KMS-11 (cell line): ENCODE data around the gene AAMDC.

Experiments used
- H2AFZ ChIP-seq: fragments of 200-600 bp; sonication (generic); 2 replicates; pipeline ENCODE4 v1.6.1; 2016; ENCODE audit warnings: antibody characterized with exemption, mixed run types, low read depth
- H3K27ac ChIP-seq: fragments of 200-600 bp; sonication (generic); 2 replicates; pipeline ENCODE4 v1.6.1; 2016; ENCODE audit warnings: mild to moderate bottlenecking, mixed run types
- H3K27me3 ChIP-seq: fragments of 200-600 bp; sonication (generic); 2 replicates; pipeline ENCODE4 v1.6.1; 2017; ENCODE audit warnings: mild to moderate bottlenecking, low read depth, mixed run types, moderate library complexity; ENCODE audit not compliant: insufficient read depth
- H3K36me3 ChIP-seq: fragments of 200-600 bp; sonication (generic); 2 replicates; pipeline ENCODE4 v1.6.1; 2017; ENCODE audit warnings: mild to moderate bottlenecking, mixed run types; ENCODE audit not compliant: insufficient read depth
- H3K4me1 ChIP-seq: fragments of 200-600 bp; sonication (generic); 2 replicates; pipeline ENCODE4 v1.6.1; 2016; ENCODE audit warnings: mild to moderate bottlenecking, low read depth, mixed run types; ENCODE audit not compliant: poor library complexity, severe bottlenecking
- H3K4me2 ChIP-seq: fragments of 200-600 bp; sonication (generic); 2 replicates; pipeline ENCODE4 v1.7.0; 2016; ENCODE audit warnings: mild to moderate bottlenecking, mixed run types
- H3K4me3 ChIP-seq: fragments of 200-600 bp; sonication (generic); IDR thresholded peaks from 2 replicates; pipeline ENCODE4 v1.6.1; 2017; ENCODE audit warnings: low read depth, low read length, mixed read lengths; ENCODE audit not compliant: insufficient read depth
- H3K79me2 ChIP-seq: fragments of 200-600 bp; sonication (generic); 2 replicates; pipeline ENCODE4 v1.6.1; 2016; ENCODE audit warnings: low read depth, mixed run types; ENCODE audit not compliant: insufficient read depth
- H3K9ac ChIP-seq: fragments of 200-600 bp; sonication (generic); 2 replicates; pipeline ENCODE4 v1.6.1; 2016; ENCODE audit warnings: mild to moderate bottlenecking, mixed run types
- H4K20me1 ChIP-seq: fragments of 200-600 bp; sonication (generic); 2 replicates; pipeline ENCODE4 v1.6.1; 2016; ENCODE audit warnings: mild to moderate bottlenecking, mixed run types; ENCODE audit not compliant: insufficient read depth
- TF ChIP-seq, protein P1 (sequence below): fragments of 200-600 bp; sonication (generic); conservative IDR thresholded peaks from 2 replicates; pipeline ENCODE4 v1.6.1; 2017; ENCODE audit warnings: low read depth, mild to moderate bottlenecking, antibody characterized with exemption, low read length, moderate library complexity, mixed read lengths

AAMDC gene

DNA sequence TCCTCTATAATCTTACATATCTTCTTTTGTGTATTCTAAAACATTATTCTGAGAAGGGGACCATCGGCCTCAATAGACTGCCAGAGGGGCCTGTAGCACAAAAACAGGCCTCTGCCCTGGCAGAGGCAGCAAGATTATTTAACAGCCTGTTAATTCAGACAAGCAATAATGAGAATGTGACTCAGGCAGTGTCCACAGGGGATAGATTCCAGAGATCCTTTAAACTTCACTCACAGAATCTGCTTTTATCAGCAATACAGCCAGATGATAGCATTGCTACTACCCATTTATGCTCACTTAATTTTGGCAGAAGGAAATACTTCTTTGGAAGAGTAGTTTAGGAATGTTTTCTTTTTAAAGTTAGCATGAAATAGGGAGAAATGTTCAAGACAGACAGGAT lies 44.9 kb downstream of the AAMDC start:
- TF ChIP-seq, protein P1, sequence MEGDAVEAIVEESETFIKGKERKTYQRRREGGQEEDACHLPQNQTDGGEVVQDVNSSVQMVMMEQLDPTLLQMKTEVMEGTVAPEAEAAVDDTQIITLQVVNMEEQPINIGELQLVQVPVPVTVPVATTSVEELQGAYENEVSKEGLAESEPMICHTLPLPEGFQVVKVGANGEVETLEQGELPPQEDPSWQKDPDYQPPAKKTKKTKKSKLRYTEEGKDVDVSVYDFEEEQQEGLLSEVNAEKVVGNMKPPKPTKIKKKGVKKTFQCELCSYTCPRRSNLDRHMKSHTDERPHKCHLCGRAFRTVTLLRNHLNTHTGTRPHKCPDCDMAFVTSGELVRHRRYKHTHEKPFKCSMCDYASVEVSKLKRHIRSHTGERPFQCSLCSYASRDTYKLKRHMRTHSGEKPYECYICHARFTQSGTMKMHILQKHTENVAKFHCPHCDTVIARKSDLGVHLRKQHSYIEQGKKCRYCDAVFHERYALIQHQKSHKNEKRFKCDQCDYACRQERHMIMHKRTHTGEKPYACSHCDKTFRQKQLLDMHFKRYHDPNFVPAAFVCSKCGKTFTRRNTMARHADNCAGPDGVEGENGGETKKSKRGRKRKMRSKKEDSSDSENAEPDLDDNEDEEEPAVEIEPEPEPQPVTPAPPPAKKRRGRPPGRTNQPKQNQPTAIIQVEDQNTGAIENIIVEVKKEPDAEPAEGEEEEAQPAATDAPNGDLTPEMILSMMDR = no peak
- Histone ChIP-seq H3K27ac (no peak overlapping the region), H3K9ac (no peak overlapping the region), H3K79me2 (no peaks in the 10 kb centered on the region), H3K4me3 (no peak overlapping the region), H3K27me3 (no peaks in the 10 kb centered on the region), H3K4me1 (no peaks in the 10 kb centered on the region), H2AFZ (no peak overlapping the region), H3K36me3 (no peaks in the 10 kb centered on the region), H4K20me1 (no peaks in the 10 kb centered on the region), H3K4me2 (no peak overlapping the region)

DNA sequence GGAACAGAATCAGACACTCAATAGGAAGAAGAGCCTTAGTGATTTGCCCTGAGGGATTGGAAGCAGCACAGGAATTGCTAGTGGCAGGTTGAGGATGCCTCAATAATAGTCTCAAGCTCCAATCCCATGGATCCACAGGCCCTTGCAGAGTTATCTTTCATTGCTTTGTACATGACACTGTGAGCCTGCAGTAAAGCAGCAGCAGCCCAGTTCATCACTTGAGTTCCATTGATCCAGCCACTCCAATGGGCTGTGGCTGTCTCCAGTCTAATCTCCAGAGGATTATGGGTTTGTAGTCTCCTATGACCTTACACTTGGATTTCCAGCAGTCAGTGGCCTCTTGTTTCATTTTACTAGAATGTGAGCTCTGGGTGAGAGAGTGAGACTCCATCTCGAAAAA lies 45.4 kb downstream of the AAMDC start:
- TF ChIP-seq, protein P1 = no peak
- no peaks in the 10 kb centered on the region for H3K36me3 ChIP-seq
- no peaks in the 10 kb centered on the region for H3K4me1 ChIP-seq
- H2AFZ ChIP-seq = no peak overlapping the region
- no peak overlapping the region for H3K27ac ChIP-seq
- no peak overlapping the region for H3K4me2 ChIP-seq
- no peak overlapping the region for H3K4me3 ChIP-seq
- no peak overlapping the region for H3K9ac ChIP-seq
- no peaks in the 10 kb centered on the region for H3K27me3 ChIP-seq
- no peaks in the 10 kb centered on the region for H4K20me1 ChIP-seq
- no peaks in the 10 kb centered on the region for H3K79me2 ChIP-seq

DNA sequence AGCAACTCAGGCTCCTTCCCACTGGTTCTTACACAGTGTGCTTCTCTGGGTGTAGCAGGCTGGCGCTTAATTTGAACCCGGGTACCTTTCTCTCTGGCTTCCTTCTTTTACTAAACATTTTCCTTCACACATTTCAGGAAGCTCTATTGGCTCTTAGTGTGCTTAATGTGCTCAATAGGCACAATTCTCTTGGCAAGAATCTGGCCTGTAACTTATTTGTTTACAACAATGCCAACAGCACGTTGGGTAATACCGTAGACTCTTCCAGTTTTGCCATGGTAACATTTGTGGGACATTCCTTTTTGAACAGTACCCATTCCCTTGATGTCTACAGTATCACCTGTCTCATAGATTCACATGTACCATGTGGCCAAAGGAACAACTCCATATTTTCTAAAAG lies 47.8 kb downstream of the AAMDC start:
- Histone ChIP-seq H3K4me3 (no peak overlapping the region), H3K27me3 (no peaks in the 10 kb centered on the region), H4K20me1 (no peaks in the 10 kb centered on the region), H2AFZ (no peak overlapping the region), H3K79me2 (no peaks in the 10 kb centered on the region), H3K4me2 (no peak overlapping the region), H3K9ac (no peak overlapping the region), H3K36me3 (no peaks in the 10 kb centered on the region), H3K4me1 (no peaks in the 10 kb centered on the region), H3K27ac (no peak overlapping the region)
- TF ChIP-seq, protein P1 = no peak

DNA sequence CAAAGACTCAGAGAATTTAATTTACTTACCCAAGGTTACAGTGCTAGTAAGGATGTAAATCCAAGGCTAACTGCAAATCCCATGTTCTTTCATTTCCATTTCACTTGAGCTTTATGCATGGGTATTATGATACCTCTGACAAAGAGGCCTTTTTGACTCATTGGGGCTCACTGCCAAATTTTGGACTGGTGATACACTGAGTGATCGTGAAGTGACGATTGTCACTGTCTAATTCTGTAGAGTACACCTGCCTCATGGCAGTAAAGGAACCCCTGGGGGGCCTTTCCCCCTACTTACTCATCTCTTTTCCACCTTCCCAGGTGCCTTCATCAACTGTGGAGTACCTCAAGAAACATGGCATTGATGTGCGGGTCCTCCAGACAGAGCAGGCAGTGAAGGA lies 50.9 kb downstream of the AAMDC start:
- no peaks in the 10 kb centered on the region for H3K36me3 ChIP-seq
- no peaks in the 10 kb centered on the region for H3K79me2 ChIP-seq
- no peak overlapping the region for H3K27ac ChIP-seq
- no peaks in the 10 kb centered on the region for H4K20me1 ChIP-seq
- H3K9ac ChIP-seq = no peak overlapping the region
- H3K4me1 ChIP-seq = no peaks in the 10 kb centered on the region
- H3K4me3 ChIP-seq = no peak overlapping the region
- no peak overlapping the region for H3K4me2 ChIP-seq
- H3K27me3 ChIP-seq = no peaks in the 10 kb centered on the region
- TF ChIP-seq, protein P1 = no peak
- H2AFZ ChIP-seq = no peak overlapping the region

DNA sequence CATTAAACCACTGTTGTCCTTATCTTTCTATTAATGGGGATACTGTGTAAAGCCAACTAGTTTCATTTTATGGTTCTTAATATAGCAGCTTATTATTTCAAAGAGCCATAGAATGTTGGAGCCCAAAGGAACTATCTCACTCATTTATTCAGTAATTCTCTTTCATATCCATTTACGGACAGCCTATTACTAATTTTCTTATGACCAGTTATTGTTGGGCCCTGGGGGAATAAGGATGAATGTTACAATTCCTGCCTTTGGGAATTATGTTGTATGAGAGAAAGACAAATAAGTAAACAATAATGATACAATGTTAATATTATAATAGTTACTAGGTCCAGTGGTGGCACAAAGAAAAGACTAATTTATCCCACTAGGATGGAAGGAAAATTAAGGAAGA lies 52.4 kb downstream of the AAMDC start:
- TF ChIP-seq, protein P1 = no peak
- Histone ChIP-seq H4K20me1 (no peaks in the 10 kb centered on the region), H3K79me2 (no peaks in the 10 kb centered on the region), H3K27me3 (no peaks in the 10 kb centered on the region), H2AFZ (no peak overlapping the region), H3K27ac (no peak overlapping the region), H3K36me3 (no peaks in the 10 kb centered on the region), H3K4me3 (no peak overlapping the region), H3K9ac (no peak overlapping the region), H3K4me2 (no peak overlapping the region), H3K4me1 (peaks cover 7% of the 10 kb centered on the region)
